RWPE1 (cell line): Measurements from ENCODE around the gene PANK4.

Experiments
- CTCF ChIA-PET: fragments of 350-600 bp; sonication (Branson Sonifier 250); formaldehyde crosslinking; extraction: SDS; loops from one replicate; lab custom pipeline; 2021; lab: Yijun Ruan, JAX
- POLR2A ChIA-PET: fragments of 400-600 bp; formaldehyde crosslinking; extraction: SDS; loops from one replicate; lab custom pipeline; 2020; ENCODE audit warnings: antibody characterized with exemption; ENCODE audit not compliant: low non-redundant PET; lab: Yijun Ruan, JAX
- DNase-seq: peaks from one replicate; pipeline ENCODE4 v3.0.0; 2012; ENCODE audit warnings: low spot score
- H3K27ac ChIP-seq: fragments of 450-650 bp; 2 replicates; pipeline ENCODE4 v1.5.1; 2017
- TF ChIP-seq, protein P1 (sequence below): fragments of 450-650 bp; conservative IDR thresholded peaks from 2 replicates; pipeline ENCODE4 v1.5.1; 2017; ENCODE audit warnings: low read depth, mild to moderate bottlenecking

Gene PANK4

DNA sequence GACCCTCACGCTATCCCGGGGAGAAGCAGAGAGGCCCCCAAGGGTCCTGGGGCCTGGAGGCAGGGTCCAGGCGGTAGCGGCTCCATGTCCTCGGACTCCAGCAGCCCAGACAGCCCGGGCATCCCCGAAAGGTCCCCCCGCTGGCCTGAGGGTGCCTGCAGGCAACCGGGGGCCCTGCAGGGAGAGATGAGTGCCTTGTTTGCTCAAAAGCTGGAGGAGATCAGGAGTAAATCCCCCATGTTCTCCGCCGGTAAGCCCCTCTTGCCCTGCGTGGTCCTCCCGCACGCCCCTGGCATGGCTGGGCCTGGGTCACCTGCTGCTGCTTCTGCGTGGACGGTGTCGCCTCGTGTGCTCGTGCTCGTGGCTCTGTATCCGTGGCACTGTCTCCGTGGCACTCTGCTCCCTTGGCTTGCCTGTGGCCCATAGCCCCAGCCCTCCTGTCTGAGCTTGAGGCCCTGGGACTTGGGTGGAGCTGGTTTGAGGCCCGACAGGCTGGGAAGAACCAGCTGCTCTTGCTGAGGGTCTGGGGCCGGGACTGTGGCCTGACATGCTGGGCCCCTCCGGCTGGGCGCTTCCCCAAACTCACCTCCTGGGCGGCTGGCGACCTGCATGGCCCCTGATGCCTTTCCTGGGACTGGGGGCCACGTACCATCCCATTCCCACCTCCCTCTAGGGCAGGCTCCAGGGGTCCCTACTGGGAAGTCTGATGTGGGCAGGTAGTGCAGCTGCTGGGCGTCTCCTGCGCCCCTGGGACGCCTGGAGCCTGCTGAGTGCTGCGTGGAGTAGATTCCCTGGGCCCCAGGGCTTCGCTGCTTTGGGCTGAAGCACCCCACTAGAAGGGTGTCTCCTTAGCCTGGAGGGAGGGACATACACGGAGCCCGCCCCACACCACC is 23.5 kb downstream of the PANK4 start:
- peak overlapping the region; percentile 72 for H3K27ac ChIP-seq
- TF ChIP-seq, protein P1, sequence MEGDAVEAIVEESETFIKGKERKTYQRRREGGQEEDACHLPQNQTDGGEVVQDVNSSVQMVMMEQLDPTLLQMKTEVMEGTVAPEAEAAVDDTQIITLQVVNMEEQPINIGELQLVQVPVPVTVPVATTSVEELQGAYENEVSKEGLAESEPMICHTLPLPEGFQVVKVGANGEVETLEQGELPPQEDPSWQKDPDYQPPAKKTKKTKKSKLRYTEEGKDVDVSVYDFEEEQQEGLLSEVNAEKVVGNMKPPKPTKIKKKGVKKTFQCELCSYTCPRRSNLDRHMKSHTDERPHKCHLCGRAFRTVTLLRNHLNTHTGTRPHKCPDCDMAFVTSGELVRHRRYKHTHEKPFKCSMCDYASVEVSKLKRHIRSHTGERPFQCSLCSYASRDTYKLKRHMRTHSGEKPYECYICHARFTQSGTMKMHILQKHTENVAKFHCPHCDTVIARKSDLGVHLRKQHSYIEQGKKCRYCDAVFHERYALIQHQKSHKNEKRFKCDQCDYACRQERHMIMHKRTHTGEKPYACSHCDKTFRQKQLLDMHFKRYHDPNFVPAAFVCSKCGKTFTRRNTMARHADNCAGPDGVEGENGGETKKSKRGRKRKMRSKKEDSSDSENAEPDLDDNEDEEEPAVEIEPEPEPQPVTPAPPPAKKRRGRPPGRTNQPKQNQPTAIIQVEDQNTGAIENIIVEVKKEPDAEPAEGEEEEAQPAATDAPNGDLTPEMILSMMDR, result no peak
- no peak for DNase-seq
- POLR2A ChIA-PET, result no interaction called here
- CTCF ChIA-PET, result no interaction called here

DNA sequence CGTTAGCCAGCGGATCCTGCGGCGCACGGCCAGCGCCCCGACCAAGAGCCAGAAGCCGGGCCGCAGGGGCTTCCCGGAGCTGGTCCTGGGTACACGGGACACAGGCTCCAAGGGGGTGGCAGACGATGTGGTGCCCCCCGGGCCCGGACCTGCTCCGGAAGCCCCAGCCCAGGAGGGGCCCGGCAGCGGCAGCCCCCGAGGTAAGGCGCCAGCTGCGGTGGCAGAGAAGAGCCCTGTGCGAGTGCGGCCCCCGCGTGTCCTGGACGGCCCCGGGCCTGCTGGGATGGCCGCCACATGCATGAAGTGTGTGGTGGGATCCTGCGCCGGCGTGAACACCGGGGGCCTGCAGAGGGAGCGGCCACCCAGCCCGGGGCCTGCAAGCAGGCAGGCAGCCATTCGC is 24.2 kb downstream of the PANK4 start:
- peak overlapping the region; percentile 72 for H3K27ac ChIP-seq
- POLR2A ChIA-PET, result no interaction called here
- DNase-seq, result no peak
- CTCF ChIA-PET, result no interaction called here
- TF ChIP-seq, protein P1, result no peak

DNA sequence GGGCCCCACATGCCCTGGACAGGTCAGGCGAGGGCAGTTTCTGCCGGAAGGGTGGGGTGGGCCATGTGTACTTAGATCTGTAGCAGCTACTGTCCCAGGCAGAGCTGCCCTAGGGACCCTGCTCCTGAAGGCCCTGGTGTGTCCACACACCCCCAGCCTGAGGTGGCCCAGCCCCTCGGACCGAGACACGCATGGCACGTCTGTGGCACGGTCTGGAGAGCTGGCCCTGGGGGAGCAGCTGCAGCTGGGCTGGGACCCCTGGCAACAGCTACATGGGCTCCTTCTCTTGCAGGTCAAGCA is 24.6 kb downstream of the PANK4 start:
- ChIA-PET POLR2A (no interaction called here), CTCF (no interaction called here)
- DNase-seq, result no peak
- TF ChIP-seq, protein P1, result no peak
- H3K27ac ChIP-seq, result peak overlapping the region; percentile 72

DNA sequence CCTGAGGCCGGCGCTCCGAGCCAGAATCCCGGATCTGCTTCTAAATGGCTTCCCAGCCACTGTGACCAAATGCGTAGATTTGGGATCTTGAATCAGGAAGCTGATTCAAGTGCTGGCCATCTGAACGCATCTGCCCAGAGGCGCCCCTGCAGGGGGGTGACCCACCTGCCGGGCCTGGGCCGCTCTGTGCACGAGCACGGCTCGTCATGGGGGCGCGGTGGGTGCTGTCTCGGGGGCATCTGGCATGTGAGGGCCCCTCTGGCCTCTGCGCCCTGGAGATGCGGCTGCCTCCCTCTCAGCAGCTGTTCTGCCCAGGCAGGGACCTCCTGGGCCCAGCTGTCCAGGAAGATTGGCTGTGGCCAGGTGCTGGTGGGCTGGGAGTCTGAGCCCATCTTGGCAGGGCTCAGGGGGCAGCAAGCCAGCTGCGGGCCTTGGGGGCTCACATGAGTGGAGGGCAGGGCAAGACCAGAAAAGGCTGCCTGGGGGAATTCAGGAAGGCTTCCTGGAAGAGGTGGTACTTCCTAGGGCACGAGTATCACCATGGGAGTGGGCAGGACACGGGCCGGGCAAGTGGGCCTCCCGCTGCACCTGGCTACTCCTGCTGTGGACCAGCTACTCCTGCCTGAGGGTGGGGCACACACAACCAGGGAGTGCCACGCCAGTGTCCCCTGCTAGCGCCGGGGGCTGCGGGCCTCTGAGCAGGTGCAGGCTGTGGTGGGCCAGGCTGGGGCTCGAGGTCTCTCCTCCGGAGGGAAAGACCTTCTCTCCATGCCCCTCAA is 25.2 kb downstream of the PANK4 start:
- POLR2A ChIA-PET, result no interaction called here
- TF ChIP-seq, protein P1, result no peak
- H3K27ac ChIP-seq, result peak overlapping the region; percentile 72
- DNase-seq, result no peak
- CTCF ChIA-PET, result no interaction called here

DNA sequence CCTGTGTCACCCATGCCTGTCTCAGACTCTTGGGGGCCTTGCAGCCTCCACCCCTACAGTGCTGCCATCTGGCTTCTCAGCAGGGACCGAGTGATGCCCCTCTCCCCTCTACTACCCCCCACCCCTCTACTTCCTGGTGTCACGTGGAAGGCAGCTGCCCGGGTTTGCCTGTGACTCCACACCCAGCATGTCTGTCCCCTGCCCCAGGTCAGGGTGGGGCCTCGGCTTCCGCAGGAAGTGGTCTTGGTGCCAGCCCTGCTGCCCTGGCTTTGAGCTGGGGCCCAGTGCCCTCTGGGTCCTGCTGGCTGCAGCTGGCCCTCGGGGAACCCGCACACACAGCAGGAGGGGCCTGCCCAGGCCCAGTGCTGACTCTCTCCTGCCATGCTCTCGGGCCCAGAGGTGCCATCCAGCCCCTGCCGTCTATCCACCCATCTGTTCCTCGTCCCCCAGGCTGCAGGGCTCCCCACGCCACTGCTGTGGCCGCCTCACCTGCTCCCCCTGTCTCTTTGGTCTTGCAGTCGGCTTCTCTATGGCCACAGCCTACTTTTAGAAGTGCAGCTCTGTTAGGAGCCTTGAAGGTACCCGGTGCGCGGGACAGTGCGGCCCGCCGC is 26.3 kb downstream of the PANK4 start:
- ChIA-PET POLR2A (no interaction called here), CTCF (interaction anchor here (0.7 kb wide), 1 partner anchor 73 kb away, joined by 4 read pairs; no protein-coding TSS in a partner anchor)
- no peak for DNase-seq
- peak overlapping the region; percentile 72 for H3K27ac ChIP-seq
- TF ChIP-seq, protein P1, result no peak

DNA sequence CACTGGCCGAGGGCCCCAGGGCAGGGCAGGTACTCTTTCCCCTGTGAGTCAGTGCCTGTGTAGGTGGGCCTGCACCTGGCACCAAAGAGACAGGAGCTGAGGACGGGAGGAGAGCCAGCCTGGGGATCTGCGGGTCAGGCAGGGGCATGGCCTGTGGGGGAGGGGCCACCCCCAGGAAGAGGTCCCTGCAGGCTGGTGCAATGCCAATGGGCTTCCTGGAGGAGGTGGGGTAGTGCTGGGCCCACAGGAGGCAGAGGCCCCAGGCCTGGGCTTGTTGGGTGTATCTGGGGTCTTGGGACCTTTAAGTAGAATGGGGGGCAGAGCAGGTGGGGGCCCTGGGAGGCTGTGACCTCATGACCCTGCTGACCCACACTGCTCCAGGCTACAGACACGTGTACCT is 27.1 kb downstream of the PANK4 start:
- ChIA-PET CTCF (no interaction called here), POLR2A (no interaction called here)
- TF ChIP-seq, protein P1, result no peak
- no peak for DNase-seq
- H3K27ac ChIP-seq, result peak overlapping the region; percentile 72
